WTC11 (cell line): ENCODE data around the gene SNX32. TPM values are rescaled to one million over a fixed set of nuclear protein-coding genes. Genes with fewer than 3 reads are reported as not detected.
A peak's percentile ranks its signal among the peaks of the same experiment; 100 is the strongest.

Source experiments
- ATAC-seq: fragments of 200-7000 bp; cut with Tn5 transposase; 2 replicates; pipeline ENCODE4 v1.10.0; 2021; ENCODE audit warnings: mild to moderate bottlenecking, moderate library complexity
- CTCF ChIA-PET: fragments of 300-600 bp; sonication (Branson Sonifier 250); formaldehyde crosslinking; loops from one replicate; lab custom pipeline; 2021; ENCODE audit warnings: antibody characterized with exemption; lab: Charles Lee
- POLR2A ChIA-PET: fragments of 350-600 bp; sonication (Branson Sonifier 250); formaldehyde crosslinking; loops from one replicate; lab custom pipeline; 2021; ENCODE audit warnings: antibody characterized with exemption; lab: Charles Lee
- DNase-seq: peaks from one replicate; pipeline ENCODE4 v3.0.0; 2021; ENCODE audit warnings: low spot score
- H3K27ac Mint-ChIP-seq: 2 replicates; pipeline ENCODE4 v1.8.0; 2021; ENCODE audit warnings: mixed read lengths
- H3K27me3 Mint-ChIP-seq: 2 replicates; pipeline ENCODE4 v1.8.0; 2021; ENCODE audit warnings: low read depth, mild to moderate bottlenecking, moderate library complexity, mixed read lengths
- H3K36me3 Mint-ChIP-seq: 2 replicates; pipeline ENCODE4 v1.8.0; 2021; ENCODE audit warnings: mixed read lengths
- H3K4me1 Mint-ChIP-seq: 2 replicates; pipeline ENCODE4 v1.8.0; 2022; ENCODE audit warnings: mixed read lengths
- H3K4me3 Mint-ChIP-seq: 2 replicates; pipeline ENCODE4 v1.8.0; 2021; ENCODE audit warnings: mild to moderate bottlenecking, moderate library complexity, mixed read lengths
- H3K9me3 Mint-ChIP-seq: 2 replicates; pipeline ENCODE4 v1.8.0; 2021; ENCODE audit warnings: mixed read lengths
- CREB1 ChIP-seq: sonication (generic); formaldehyde crosslinking; IDR thresholded peaks from 2 replicates; pipeline ENCODE4 v1.8.0; 2023; ENCODE audit warnings: mild to moderate bottlenecking, missing genetic modification reagents
- E2F1 ChIP-seq: sonication (generic); formaldehyde crosslinking; IDR thresholded peaks from 2 replicates; pipeline ENCODE4 v1.8.0; 2022; ENCODE audit warnings: mild to moderate bottlenecking, missing genetic modification reagents
- E2F5 ChIP-seq: sonication (generic); formaldehyde crosslinking; IDR thresholded peaks from 2 replicates; pipeline ENCODE4 v1.8.1; 2022; ENCODE audit warnings: mild to moderate bottlenecking, moderate library complexity, missing genetic modification reagents
- ELF4 ChIP-seq: sonication (generic); formaldehyde crosslinking; IDR thresholded peaks from 2 replicates; pipeline ENCODE4 v1.8.1; 2022; ENCODE audit warnings: low read depth, mild to moderate bottlenecking, moderate library complexity, missing genetic modification reagents
- EMX1 ChIP-seq: fragments of 250-450 bp; sonication (Bioruptor Pico); IDR thresholded peaks from 2 replicates; pipeline ENCODE4 v1.8.0; 2021; ENCODE audit warnings: mild to moderate bottlenecking
- ESRRA ChIP-seq: sonication (generic); formaldehyde crosslinking; IDR thresholded peaks from 2 replicates; pipeline ENCODE4 v1.8.1; 2022; ENCODE audit warnings: mild to moderate bottlenecking, missing genetic modification reagents, borderline replicate concordance
- GABPB1 ChIP-seq: sonication (generic); formaldehyde crosslinking; IDR thresholded peaks from 2 replicates; pipeline ENCODE4 v1.8.1; 2023; ENCODE audit warnings: mild to moderate bottlenecking, missing genetic modification reagents
- JAZF1 ChIP-seq: fragments of 250-450 bp; sonication (Bioruptor Pico); IDR thresholded peaks from 2 replicates; pipeline ENCODE4 v1.9.0; 2021; ENCODE audit warnings: moderate library complexity, mild to moderate bottlenecking, inconsistent platforms
- NR1H2 ChIP-seq: sonication (generic); formaldehyde crosslinking; IDR thresholded peaks from 2 replicates; pipeline ENCODE4 v1.9.0; 2021; ENCODE audit warnings: mild to moderate bottlenecking, moderate library complexity, missing genetic modification reagents
- NR2C2 ChIP-seq: sonication (generic); formaldehyde crosslinking; IDR thresholded peaks from 2 replicates; pipeline ENCODE4 v1.8.0; 2022; ENCODE audit warnings: mild to moderate bottlenecking, missing genetic modification reagents
- PRRX2 ChIP-seq: fragments of 250-450 bp; sonication (Bioruptor Pico); IDR thresholded peaks from 2 replicates; pipeline ENCODE4 v1.8.0; 2021; ENCODE audit warnings: mild to moderate bottlenecking
- RELA ChIP-seq: sonication (generic); formaldehyde crosslinking; IDR thresholded peaks from 2 replicates; pipeline ENCODE4 v1.8.1; 2022; ENCODE audit warnings: missing genetic modification reagents, mild to moderate bottlenecking, borderline replicate concordance
- SP1 ChIP-seq: sonication (generic); formaldehyde crosslinking; conservative IDR thresholded peaks from 2 replicates; pipeline ENCODE4 v1.8.1; 2022; ENCODE audit warnings: missing genetic modification reagents
- TEAD4 ChIP-seq: sonication (generic); formaldehyde crosslinking; IDR thresholded peaks from 2 replicates; pipeline ENCODE4 v1.8.0; 2022; ENCODE audit warnings: mild to moderate bottlenecking, missing genetic modification reagents
- TP53 ChIP-seq: sonication (generic); formaldehyde crosslinking; IDR thresholded peaks from 2 replicates; pipeline ENCODE4 v1.8.1; 2023; ENCODE audit warnings: mild to moderate bottlenecking, missing genetic modification reagents
- ZNF121 ChIP-seq: sonication (generic); formaldehyde crosslinking; IDR thresholded peaks from 2 replicates; pipeline ENCODE4 v1.8.0; 2023; ENCODE audit warnings: missing genetic modification reagents
- ZNF219 ChIP-seq: sonication (generic); formaldehyde crosslinking; IDR thresholded peaks from 2 replicates; pipeline ENCODE4 v1.8.0; 2023; ENCODE audit warnings: missing genetic modification reagents, mild to moderate bottlenecking, borderline replicate concordance
- ZNF232 ChIP-seq: sonication (generic); formaldehyde crosslinking; IDR thresholded peaks from 2 replicates; pipeline ENCODE4 v1.8.0; 2022; ENCODE audit warnings: mild to moderate bottlenecking, missing genetic modification reagents
- ZNF416 ChIP-seq: fragments of 250-450 bp; sonication (Bioruptor Pico); IDR thresholded peaks from 2 replicates; pipeline ENCODE4 v1.9.0; 2021; ENCODE audit warnings: mild to moderate bottlenecking, inconsistent platforms
- ZNF512 ChIP-seq: sonication (generic); formaldehyde crosslinking; IDR thresholded peaks from 2 replicates; pipeline ENCODE4 v1.8.1; 2022; ENCODE audit warnings: missing genetic modification reagents, borderline replicate concordance
- ZNF671 ChIP-seq: fragments of 250-450 bp; sonication (Bioruptor Pico); IDR thresholded peaks from 2 replicates; pipeline ENCODE4 v1.8.0; 2021; ENCODE audit warnings: mild to moderate bottlenecking
- total RNA-seq: library from RNA; stranded (reverse); gene quantifications from 3 replicates; pipeline ENCODE4 v1.2.3, GENCODE V29; 2021
- TF ChIP-seq, protein P1 (sequence below): sonication (generic); formaldehyde crosslinking; IDR thresholded peaks from 2 replicates; pipeline ENCODE4 v1.8.0; 2022; ENCODE audit warnings: mild to moderate bottlenecking, missing genetic modification reagents
- TF ChIP-seq, protein P2 (sequence below): sonication (generic); formaldehyde crosslinking; IDR thresholded peaks from 2 replicates; pipeline ENCODE4 v1.8.0; 2022; ENCODE audit warnings: mild to moderate bottlenecking, missing genetic modification reagents
- TF ChIP-seq, protein P3 (sequence below): sonication (generic); formaldehyde crosslinking; IDR thresholded peaks from 2 replicates; pipeline ENCODE4 v1.8.0; 2023; ENCODE audit warnings: missing genetic modification reagents
- TF ChIP-seq, protein P4 (sequence below): sonication (generic); formaldehyde crosslinking; IDR thresholded peaks from 2 replicates; pipeline ENCODE4 v1.8.0; 2022; ENCODE audit warnings: mild to moderate bottlenecking, missing genetic modification reagents
- TF ChIP-seq, protein P5 (sequence below): fragments of 200-600 bp; IDR thresholded peaks from 2 replicates; pipeline ENCODE4 v1.8.0; 2022; ENCODE audit warnings: antibody characterized with exemption
- TF ChIP-seq, protein P6 (sequence below): fragments of 250-450 bp; sonication (Bioruptor Pico); IDR thresholded peaks from 2 replicates; pipeline ENCODE4 v1.9.0; 2021; ENCODE audit warnings: moderate library complexity, mild to moderate bottlenecking, inconsistent platforms, borderline replicate concordance

SNX32 gene
- total RNA-seq, 1 experiment from 2014 or later = 2.9 TPM

GRCh38 chr11:65856689-65857499 lies 23.1 kb downstream of the SNX32 start:
- CTCF ChIA-PET = interaction anchor here (3.6 to 16.6 kb wide), 2 partner anchors 32 to 76 kb away, joined by 40 to 539 read pairs; partner anchors contain the start of genes AP5B1, CCDC85B and FIBP
- POLR2A ChIA-PET = interaction anchor here (0.9 kb wide), 1 partner anchor 15 kb away, joined by 3 read pairs; no protein-coding TSS in a partner anchor
- TF ChIP-seq JAZF1 (CRISPR knock-in tag) (no peak), ZNF512 (no peak), TEAD4 (CRISPR knock-in tag) (no peak), ZNF671 (CRISPR knock-in tag) (no peak), E2F5 (CRISPR knock-in tag) (no peak), ELF4 (no peak), ZNF121 (CRISPR knock-in tag) (no peak), CREB1 (CRISPR knock-in tag) (no peak), E2F1 (CRISPR knock-in tag) (no peak), NR1H2 (CRISPR knock-in tag) (no peak), NR2C2 (CRISPR knock-in tag) (no peak), PRRX2 (CRISPR knock-in tag) (no peak), ZNF219 (CRISPR knock-in tag) (no peak), ZNF232 (CRISPR knock-in tag) (no peak; the same call in 1 of the 2 replicates), EMX1 (CRISPR knock-in tag) (0 out of 2 replicates have a peak, but pooled peaks have one; percentile 32), GABPB1 (no peak), RELA (CRISPR knock-in tag) (no peak), ESRRA (no peak), ZNF416 (CRISPR knock-in tag) (no peak), TP53 (CRISPR knock-in tag) (no peak), SP1 (CRISPR knock-in tag) (0 out of 2 replicates have a peak, but pooled peaks have one; percentile 54)
- TF ChIP-seq, protein P1, sequence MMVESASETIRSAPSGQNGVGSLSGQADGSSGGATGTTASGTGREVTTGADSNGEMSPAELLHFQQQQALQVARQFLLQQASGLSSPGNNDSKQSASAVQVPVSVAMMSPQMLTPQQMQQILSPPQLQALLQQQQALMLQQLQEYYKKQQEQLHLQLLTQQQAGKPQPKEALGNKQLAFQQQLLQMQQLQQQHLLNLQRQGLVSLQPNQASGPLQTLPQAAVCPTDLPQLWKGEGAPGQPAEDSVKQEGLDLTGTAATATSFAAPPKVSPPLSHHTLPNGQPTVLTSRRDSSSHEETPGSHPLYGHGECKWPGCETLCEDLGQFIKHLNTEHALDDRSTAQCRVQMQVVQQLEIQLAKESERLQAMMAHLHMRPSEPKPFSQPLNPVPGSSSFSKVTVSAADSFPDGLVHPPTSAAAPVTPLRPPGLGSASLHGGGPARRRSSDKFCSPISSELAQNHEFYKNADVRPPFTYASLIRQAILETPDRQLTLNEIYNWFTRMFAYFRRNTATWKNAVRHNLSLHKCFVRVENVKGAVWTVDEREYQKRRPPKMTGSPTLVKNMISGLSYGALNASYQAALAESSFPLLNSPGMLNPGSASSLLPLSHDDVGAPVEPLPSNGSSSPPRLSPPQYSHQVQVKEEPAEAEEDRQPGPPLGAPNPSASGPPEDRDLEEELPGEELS (CRISPR knock-in tag) = peak; percentile 18; the same call in 1 of the 2 replicates
- TF ChIP-seq, protein P2, sequence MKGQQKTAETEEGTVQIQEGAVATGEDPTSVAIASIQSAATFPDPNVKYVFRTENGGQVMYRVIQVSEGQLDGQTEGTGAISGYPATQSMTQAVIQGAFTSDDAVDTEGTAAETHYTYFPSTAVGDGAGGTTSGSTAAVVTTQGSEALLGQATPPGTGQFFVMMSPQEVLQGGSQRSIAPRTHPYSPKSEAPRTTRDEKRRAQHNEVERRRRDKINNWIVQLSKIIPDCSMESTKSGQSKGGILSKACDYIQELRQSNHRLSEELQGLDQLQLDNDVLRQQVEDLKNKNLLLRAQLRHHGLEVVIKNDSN (CRISPR knock-in tag) = peak; percentile 96
- TF ChIP-seq, protein P3, sequence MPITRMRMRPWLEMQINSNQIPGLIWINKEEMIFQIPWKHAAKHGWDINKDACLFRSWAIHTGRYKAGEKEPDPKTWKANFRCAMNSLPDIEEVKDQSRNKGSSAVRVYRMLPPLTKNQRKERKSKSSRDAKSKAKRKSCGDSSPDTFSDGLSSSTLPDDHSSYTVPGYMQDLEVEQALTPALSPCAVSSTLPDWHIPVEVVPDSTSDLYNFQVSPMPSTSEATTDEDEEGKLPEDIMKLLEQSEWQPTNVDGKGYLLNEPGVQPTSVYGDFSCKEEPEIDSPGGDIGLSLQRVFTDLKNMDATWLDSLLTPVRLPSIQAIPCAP = 0 out of 2 replicates have a peak, but pooled peaks have one; percentile 60
- TF ChIP-seq, protein P4, sequence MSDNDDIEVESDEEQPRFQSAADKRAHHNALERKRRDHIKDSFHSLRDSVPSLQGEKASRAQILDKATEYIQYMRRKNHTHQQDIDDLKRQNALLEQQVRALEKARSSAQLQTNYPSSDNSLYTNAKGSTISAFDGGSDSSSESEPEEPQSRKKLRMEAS = peak; percentile 55; the same call in 1 of the 2 replicates
- TF ChIP-seq, protein P5, sequence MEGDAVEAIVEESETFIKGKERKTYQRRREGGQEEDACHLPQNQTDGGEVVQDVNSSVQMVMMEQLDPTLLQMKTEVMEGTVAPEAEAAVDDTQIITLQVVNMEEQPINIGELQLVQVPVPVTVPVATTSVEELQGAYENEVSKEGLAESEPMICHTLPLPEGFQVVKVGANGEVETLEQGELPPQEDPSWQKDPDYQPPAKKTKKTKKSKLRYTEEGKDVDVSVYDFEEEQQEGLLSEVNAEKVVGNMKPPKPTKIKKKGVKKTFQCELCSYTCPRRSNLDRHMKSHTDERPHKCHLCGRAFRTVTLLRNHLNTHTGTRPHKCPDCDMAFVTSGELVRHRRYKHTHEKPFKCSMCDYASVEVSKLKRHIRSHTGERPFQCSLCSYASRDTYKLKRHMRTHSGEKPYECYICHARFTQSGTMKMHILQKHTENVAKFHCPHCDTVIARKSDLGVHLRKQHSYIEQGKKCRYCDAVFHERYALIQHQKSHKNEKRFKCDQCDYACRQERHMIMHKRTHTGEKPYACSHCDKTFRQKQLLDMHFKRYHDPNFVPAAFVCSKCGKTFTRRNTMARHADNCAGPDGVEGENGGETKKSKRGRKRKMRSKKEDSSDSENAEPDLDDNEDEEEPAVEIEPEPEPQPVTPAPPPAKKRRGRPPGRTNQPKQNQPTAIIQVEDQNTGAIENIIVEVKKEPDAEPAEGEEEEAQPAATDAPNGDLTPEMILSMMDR = no peak
- TF ChIP-seq, protein P6, sequence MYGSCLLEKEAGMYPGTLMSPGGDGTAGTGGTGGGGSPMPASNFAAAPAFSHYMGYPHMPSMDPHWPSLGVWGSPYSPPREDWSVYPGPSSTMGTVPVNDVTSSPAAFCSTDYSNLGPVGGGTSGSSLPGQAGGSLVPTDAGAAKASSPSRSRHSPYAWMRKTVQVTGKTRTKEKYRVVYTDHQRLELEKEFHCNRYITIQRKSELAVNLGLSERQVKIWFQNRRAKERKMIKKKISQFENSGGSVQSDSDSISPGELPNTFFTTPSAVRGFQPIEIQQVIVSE (CRISPR knock-in tag) = no peak

More at GRCh38 chr11:65856689-65857499, 23.1 kb downstream of the SNX32 start:
- peaks cover 21% of the 10 kb centered on the region for H3K4me1 Mint-ChIP-seq
- peak overlapping the region; percentile 88 for H3K27ac Mint-ChIP-seq
- H3K9me3 Mint-ChIP-seq = no peaks in the 10 kb centered on the region
- DNase-seq (peak; percentile 76), ATAC-seq (no peak)
- peak overlapping the region; percentile 91 for H3K4me3 Mint-ChIP-seq
- no peaks in the 10 kb centered on the region for H3K27me3 Mint-ChIP-seq
- peaks cover 44% of the 10 kb centered on the region for H3K36me3 Mint-ChIP-seq
